B cell (primary cell): ENCODE measurements around the gene MAFB. TPM values are rescaled to one million over a fixed set of nuclear protein-coding genes. Genes with fewer than 3 reads are reported as not detected.

ENCODE experiments used
- ATAC-seq: fragments of 200-7000 bp; cut with Tn5 transposase; one replicate; pipeline ENCODE4 v1.10.0; 2021; ENCODE audit warnings: low read depth, mild to moderate bottlenecking, moderate number of reproducible peaks, moderate library complexity
- CTCF ChIA-PET: fragments of 350-600 bp; sonication (Branson Sonifier 250); formaldehyde crosslinking; loops from one replicate; lab custom pipeline; 2021; ENCODE audit warnings: antibody characterized with exemption, inconsistent platforms; lab: Charles Lee
- POLR2A ChIA-PET: fragments of 350-600 bp; sonication (Branson Sonifier 250); formaldehyde crosslinking; loops from one replicate; lab custom pipeline; 2021; ENCODE audit warnings: antibody characterized with exemption; lab: Charles Lee
- DNase-seq: peaks from one replicate; pipeline ENCODE4 v3.0.0; 2013
- H2AFZ ChIP-seq: 2 replicates; pipeline ENCODE4 v1.6.1; 2012; ENCODE audit warnings: mild to moderate bottlenecking, low read depth, low read length; ENCODE audit not compliant: insufficient read depth, poor library complexity, severe bottlenecking
- H3K27ac ChIP-seq, 2 donors: 1 replicate in 1 of 2; 2 replicates in 1 of 2; pipeline ENCODE4 v1.5.1; 2012 to 2013; ENCODE audit warnings: low read length in 2 of 2, mild to moderate bottlenecking in 2 of 2, moderate library complexity in 1 of 2
- H3K27me3 ChIP-seq, 4 experiments: fragments of 200-600 bp in 1 of 4; sonication (generic) in 1 of 4; replicated peaks in 1 of 4; 1 replicate in 2 of 4; 2 replicates in 2 of 4; pipeline versions ENCODE4 v1.6.1 to v1.7.0; 2013 to 2016; ENCODE audit warnings: low read length in 3 of 4, mild to moderate bottlenecking in 2 of 4, mixed read lengths in 1 of 4, moderate library complexity in 1 of 4; ENCODE audit not compliant: insufficient read depth in 4 of 4, control insufficient read depth in 3 of 4; ENCODE audit errors: control extremely low read depth in 1 of 4
- H3K36me3 ChIP-seq, 2 experiments: replicated peaks in 1 of 2; 1 replicate in 1 of 2; 2 replicates in 1 of 2; pipeline versions ENCODE4 v1.6.1 to v1.7.1; 2013; ENCODE audit warnings: low read length in 1 of 2; ENCODE audit not compliant: insufficient read depth in 2 of 2, control insufficient read depth in 1 of 2; ENCODE audit errors: control extremely low read depth in 1 of 2, extremely low read depth in 1 of 2
- H3K4me1 ChIP-seq, 2 donors: fragments of 200-600 bp in 1 of 2; sonication (generic) in 1 of 2; 1 replicate in 1 of 2; 2 replicates in 1 of 2; pipeline versions ENCODE4 v1.5.1 to v1.6.1; 2013 to 2017; ENCODE audit warnings: low read length in 2 of 2; ENCODE audit not compliant: control insufficient read depth in 2 of 2, insufficient read depth in 2 of 2
- H3K4me2 ChIP-seq: replicated peaks from 2 replicates; pipeline ENCODE3; 2012; ENCODE audit warnings: mild to moderate bottlenecking, low read depth, low read length; ENCODE audit not compliant: poor library complexity, severe bottlenecking
- H3K4me3 ChIP-seq, 5 experiments: fragments of 200-600 bp in 1 of 5; sonication (generic) in 1 of 5; 1 replicate in 3 of 5; 2 replicates in 2 of 5; pipeline versions ENCODE4 v1.5.1 to v1.7.0; 2011 to 2016; ENCODE audit warnings: low read length in 4 of 5, mild to moderate bottlenecking in 4 of 5, low read depth in 2 of 5, control low read depth in 1 of 5, moderate library complexity in 1 of 5; ENCODE audit not compliant: insufficient read depth in 1 of 5; ENCODE audit errors: control extremely low read depth in 1 of 5, extremely low read depth in 1 of 5
- H3K79me2 ChIP-seq: fragments of 200-600 bp; sonication (generic); one replicate; pipeline ENCODE4 v1.6.0; 2016; ENCODE audit warnings: low read length; ENCODE audit not compliant: control insufficient read depth, insufficient read depth
- H3K9ac ChIP-seq: fragments of 200-600 bp; sonication (generic); 2 replicates; pipeline ENCODE4 v1.6.1; 2017; ENCODE audit warnings: mild to moderate bottlenecking, low read length, moderate library complexity
- H3K9me3 ChIP-seq, 3 donors: one replicate each; pipeline versions ENCODE4 v1.6.1 to v1.7.1; 2013; ENCODE audit warnings: low read length in 2 of 3; ENCODE audit not compliant: control insufficient read depth in 2 of 3, insufficient read depth in 1 of 3; ENCODE audit errors: control extremely low read depth in 1 of 3
- H4K20me1 ChIP-seq: 2 replicates; pipeline ENCODE4 v1.6.0; 2012; ENCODE audit warnings: mild to moderate bottlenecking, low read length; ENCODE audit not compliant: insufficient read depth, control insufficient read depth, poor library complexity, severe bottlenecking
- H3K27ac Mint-ChIP-seq: one replicate; pipeline ENCODE4 v1.8.0; 2021; ENCODE audit warnings: mixed read lengths
- H3K27me3 Mint-ChIP-seq: one replicate; pipeline ENCODE4 v1.8.0; 2021; ENCODE audit warnings: mixed read lengths
- H3K4me1 Mint-ChIP-seq: one replicate; pipeline ENCODE4 v1.8.0; 2021; ENCODE audit warnings: mixed read lengths
- H3K4me3 Mint-ChIP-seq: one replicate; pipeline ENCODE4 v1.8.0; 2021; ENCODE audit warnings: mixed read lengths
- H3K9me3 Mint-ChIP-seq: one replicate; pipeline ENCODE4 v1.8.0; 2022; ENCODE audit warnings: mixed read lengths; ENCODE audit not compliant: insufficient read depth
- CTCF ChIP-seq: fragments of 200-600 bp; IDR thresholded peaks from one replicate; pipeline ENCODE4 v1.8.0; 2022; ENCODE audit warnings: antibody characterized with exemption, mild to moderate bottlenecking
- EZH2 ChIP-seq: IDR thresholded peaks from 2 replicates; pipeline ENCODE4 v1.6.1; 2012; ENCODE audit warnings: borderline replicate concordance, low read depth, mild to moderate bottlenecking, moderate library complexity, low read length; ENCODE audit not compliant: insufficient read depth, poor library complexity, severe bottlenecking
- WGBS: methylation state at CpG from one replicate; pipeline ENCODE4 v1.1.5; 2013; ENCODE audit warnings: missing lambda C conversion rate; ENCODE audit not compliant: insufficient coverage; 5-methylcytosine and 5-hydroxymethylcytosine counted together
- intact Hi-C: fragments of 100-400 bp; cut with micrococcal nuclease; formaldehyde crosslinking; loops from one replicate; pipeline ENCODE4 v1.10.0; 2022
- polyA plus RNA-seq: library from polyadenylated mRNA; depleted of rRNA; stranded (reverse); fragments of >200 nt; gene quantifications from 2 replicates; pipeline ENCODE4 v1.2.3, GENCODE V29; 2012
- total RNA-seq, 2 donors: library from RNA; stranded (reverse); fragments of 120-200 nt in 1 of 2; gene quantifications; 1 replicate in 1 of 2; 2 replicates in 1 of 2; pipeline versions ENCODE4 v1.2.3 to v1.2.4, GENCODE V29; 2013 to 2022

Gene MAFB
- total and polyA plus RNA-seq, 2 donors (not counting 1 experiment from before 2014, with no cell fraction given): 1.6 to 1.8 TPM

- Histone ChIP-seq H2AFZ (no peak overlapping the region), H3K9me3 (peaks cover 0 to 8% (median 0%) of the 10 kb centered on the region in 3 donors), H3K79me2 (no peaks in the 10 kb centered on the region), H4K20me1 (no peaks in the 10 kb centered on the region), H3K36me3 (no peaks in the 10 kb centered on the region), H3K27me3 (peaks cover 0 to 3% (median 0%) of the 10 kb centered on the region in 4 experiments), H3K4me2 (no peak overlapping the region), H3K4me3 (no peak overlapping the region), H3K4me1 (no peaks in the 10 kb centered on the region), H3K9ac (no peak overlapping the region), H3K27ac (no peak overlapping the region)
- intact Hi-C loops: no loop called here
- ATAC-seq (no peak), DNase-seq (no peak)
- Mint-ChIP-seq H3K4me3 (no peak overlapping the region), H3K9me3 (no peaks in the 10 kb centered on the region), H3K27ac (no peak overlapping the region), H3K27me3 (peaks cover 22% of the 10 kb centered on the region), H3K4me1 (no peaks in the 10 kb centered on the region)
- TF ChIP-seq EZH2 (no peak), CTCF (no peak)
- ChIA-PET CTCF (no interaction called here), POLR2A (no interaction called here)
- WGBS: 0% methylated on average over 2 of the region's 8 CpGs
These were observed 42.7 kb downstream of the MAFB start for GRCh38 chr20:40646361-40646760.

GRCh38 chr20:40644863-40645262 is 44.2 kb downstream of the MAFB start:
- H3K9me3 Mint-ChIP-seq: no peaks in the 10 kb centered on the region
- intact Hi-C loops: no loop called here
- H3K9ac ChIP-seq: no peak overlapping the region
- peaks cover 0 to 8% (median 0%) of the 10 kb centered on the region in 3 donors for H3K9me3 ChIP-seq
- H3K27me3 Mint-ChIP-seq: peaks cover 22% of the 10 kb centered on the region
- no peaks in the 10 kb centered on the region for H3K36me3 ChIP-seq
- H3K4me1 Mint-ChIP-seq: no peaks in the 10 kb centered on the region
- no peak overlapping the region for H3K27ac ChIP-seq
- no peak overlapping the region for H3K4me3 Mint-ChIP-seq
- CTCF ChIA-PET: no interaction called here
- POLR2A ChIA-PET: no interaction called here
- H3K79me2 ChIP-seq: no peaks in the 10 kb centered on the region
- 82% methylated on average over 1 of the region's 2 CpGs for WGBS
- H4K20me1 ChIP-seq: no peaks in the 10 kb centered on the region
- H3K4me3 ChIP-seq: no peak overlapping the region
- ATAC-seq (no peak), DNase-seq (no peak)
- H3K27ac Mint-ChIP-seq: no peak overlapping the region
- no peak overlapping the region for H3K4me2 ChIP-seq
- H3K27me3 ChIP-seq: peaks cover 0 to 3% (median 0%) of the 10 kb centered on the region in 4 experiments
- TF ChIP-seq EZH2 (no peak), CTCF (no peak)
- no peaks in the 10 kb centered on the region for H3K4me1 ChIP-seq
- no peak overlapping the region for H2AFZ ChIP-seq
